HG03565 (cell line): ENCODE results near the gene ACSF2.
A peak's percentile ranks its signal among the peaks of the same experiment; 100 is the strongest.

ENCODE experiments used
- ATAC-seq: cut with Tn5 transposase; IDR thresholded peaks from one replicate; pipeline ENCODE4 v1.9.1; 2021; ENCODE audit warnings: mild to moderate bottlenecking, moderate library complexity; ENCODE audit not compliant: unreplicated experiment

The ACSF2 gene

DNA sequence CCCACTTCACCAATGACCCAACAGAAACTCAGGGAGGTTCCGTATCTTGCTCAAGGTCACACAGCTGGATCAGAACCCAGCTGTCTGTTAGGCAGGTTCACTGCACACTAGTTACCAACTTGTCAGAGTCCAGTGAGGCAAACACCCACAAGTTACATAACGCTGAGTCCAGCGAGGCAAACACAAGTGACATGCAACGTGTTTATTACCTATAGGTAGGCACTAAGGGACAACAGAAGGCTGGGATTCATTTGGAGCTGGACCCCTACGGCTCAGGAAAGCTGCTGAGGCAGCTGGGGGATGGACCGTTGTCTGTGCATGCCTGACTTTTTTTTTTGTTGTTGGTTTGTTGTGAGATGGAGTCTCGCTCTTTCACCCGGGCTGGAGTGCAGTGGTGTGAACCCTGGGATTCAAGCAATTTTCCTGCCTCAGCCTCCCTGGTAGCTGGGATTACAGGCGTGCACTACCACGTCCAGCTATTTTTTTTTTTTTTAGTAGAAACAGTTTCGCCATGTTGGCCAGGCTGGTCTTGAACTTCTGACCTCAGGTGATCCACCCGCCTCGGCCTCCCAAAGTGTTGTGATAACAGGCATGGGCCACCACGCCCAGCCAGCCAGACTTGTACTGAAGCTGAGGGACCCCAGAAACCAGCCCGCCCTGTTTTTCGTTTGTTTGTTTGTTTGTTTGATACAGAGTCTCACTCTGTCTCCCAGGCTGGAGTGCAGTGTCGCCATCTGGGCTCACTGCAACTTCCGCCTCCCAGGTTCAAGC is 50.7 kb downstream of the ACSF2 start:
- no peak for ATAC-seq

DNA sequence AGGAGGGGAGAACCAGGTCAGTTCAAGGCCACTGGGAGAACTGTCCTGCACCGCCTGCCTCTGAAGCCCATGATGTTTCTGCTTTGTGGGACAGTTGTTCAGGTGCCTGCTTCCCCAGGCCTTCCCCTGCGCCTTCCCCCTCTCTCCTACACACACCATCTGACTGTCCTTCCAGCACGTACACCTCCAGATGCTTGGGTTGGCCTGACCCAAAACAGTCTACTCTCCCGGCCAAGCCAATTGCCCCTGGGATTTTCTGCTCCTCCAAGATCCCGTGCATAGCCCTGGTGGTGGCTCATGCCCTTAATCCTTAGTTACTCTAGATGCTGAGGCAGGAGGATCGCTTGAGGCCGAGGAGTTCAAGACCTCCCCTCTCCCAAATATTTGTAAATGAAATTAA is 52.0 kb downstream of the ACSF2 start:
- no peak for ATAC-seq

DNA sequence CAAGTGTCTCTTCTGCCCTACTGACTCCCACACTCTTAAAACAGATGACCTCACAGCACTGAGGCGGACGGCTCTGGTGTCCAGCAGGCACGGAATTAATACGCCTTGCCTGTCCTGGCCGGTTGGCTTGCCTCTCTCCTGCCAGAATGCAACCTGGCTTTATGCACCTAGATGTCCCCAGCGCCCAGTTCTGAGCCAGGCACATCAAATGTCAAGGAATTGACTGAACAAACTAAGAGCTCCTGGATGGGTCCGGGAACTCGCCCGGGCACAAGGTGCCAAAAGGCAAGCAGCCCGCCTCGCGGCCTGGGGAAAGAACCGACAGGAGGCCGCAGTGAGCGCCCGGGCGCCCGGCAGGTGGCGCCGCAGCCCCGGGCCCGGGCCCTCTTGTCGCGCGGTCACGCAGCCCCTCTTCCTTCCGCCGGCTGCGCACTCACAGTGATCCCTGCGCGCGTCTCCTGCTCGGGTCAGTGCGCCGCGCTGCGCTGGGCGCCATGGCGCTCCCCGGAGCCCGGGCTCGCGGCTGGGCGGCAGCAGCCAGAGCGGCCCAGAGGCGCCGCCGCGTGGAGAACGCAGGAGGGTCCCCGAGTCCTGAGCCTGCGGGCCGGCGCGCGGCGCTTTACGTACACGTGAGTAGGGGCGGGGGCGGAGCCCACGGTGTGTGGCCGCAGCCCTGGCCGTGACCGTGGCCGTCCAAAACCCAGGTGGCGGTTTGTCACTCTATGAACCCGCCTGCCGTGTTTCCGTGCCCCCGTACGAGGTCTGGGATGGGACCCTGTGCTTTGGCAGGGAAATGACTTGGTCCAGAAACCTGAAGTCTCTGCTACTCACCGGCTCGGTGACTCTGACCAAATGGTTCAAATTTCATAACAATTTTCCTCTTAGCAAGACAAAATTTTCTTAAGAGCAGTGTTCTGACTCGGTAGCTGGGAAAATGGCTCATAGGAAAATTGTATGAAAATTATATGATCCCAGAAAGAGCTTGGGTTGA is 52.7 kb downstream of the ACSF2 start, which contains the start of gene RSAD1:
Gene RSAD1, plus strand, starts transcription at position 470 of the 991 bp plus-strand sequence. Its CDS starts 25 bp downstream, at position 495.
- peak; percentile 83 for ATAC-seq

DNA sequence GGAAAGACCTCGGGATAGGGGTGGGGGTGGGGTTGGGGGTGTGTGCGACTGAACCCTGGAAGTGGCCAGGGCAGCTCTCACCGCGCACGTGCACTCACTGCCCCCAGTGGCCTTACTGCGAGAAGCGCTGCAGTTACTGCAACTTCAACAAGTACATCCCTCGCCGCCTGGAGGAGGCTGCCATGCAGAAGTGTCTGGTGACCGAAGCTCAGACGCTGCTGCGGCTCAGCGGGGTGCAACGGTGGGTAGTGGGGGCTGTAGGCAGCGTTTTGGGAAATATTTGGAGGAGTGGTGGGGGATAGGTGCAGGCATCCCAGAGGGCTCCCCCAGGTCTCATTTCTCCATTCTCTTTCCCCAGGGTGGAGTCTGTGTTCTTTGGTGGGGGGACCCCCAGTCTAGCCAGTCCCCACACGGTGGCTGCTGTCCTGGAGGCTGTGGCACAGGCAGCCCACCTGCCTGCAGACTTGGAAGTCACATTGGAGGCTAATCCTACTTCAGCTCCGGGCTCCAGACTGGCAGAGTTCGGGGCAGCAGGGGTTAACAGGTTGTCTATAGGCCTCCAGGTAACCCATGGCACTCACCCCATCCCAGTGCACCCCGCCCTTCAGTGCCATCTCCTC is 53.6 kb downstream of the ACSF2 start:
- no peak for ATAC-seq

DNA sequence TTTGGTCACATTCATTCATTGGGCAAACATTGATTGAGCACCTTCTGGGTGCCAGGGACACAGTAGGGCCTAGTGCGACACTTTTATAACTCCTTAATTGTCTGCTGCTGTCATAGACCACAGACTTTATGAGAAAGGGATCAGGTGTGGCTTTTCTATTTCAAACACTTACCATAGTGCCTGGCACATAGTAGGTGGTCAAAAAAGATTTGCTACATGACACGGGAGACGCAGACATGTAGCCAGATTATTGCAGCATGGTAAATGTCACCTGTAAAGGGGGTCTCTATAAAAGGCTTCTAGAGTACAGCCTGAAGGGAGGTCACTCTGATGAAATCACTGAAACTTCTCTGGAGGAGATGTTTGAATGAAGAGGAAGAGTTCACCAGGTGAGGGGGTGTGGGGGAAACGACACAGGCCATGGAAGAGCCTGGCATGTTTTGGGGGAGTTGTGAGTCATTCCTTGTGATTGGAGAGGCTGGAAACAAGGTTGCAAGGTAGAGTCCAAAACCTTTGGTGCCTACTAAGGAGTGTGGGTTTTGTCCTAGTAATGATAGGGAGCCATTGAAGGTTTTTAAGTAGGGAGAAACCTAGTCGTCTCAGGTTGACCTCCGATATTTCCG is 54.2 kb downstream of the ACSF2 start:
- no peak for ATAC-seq

DNA sequence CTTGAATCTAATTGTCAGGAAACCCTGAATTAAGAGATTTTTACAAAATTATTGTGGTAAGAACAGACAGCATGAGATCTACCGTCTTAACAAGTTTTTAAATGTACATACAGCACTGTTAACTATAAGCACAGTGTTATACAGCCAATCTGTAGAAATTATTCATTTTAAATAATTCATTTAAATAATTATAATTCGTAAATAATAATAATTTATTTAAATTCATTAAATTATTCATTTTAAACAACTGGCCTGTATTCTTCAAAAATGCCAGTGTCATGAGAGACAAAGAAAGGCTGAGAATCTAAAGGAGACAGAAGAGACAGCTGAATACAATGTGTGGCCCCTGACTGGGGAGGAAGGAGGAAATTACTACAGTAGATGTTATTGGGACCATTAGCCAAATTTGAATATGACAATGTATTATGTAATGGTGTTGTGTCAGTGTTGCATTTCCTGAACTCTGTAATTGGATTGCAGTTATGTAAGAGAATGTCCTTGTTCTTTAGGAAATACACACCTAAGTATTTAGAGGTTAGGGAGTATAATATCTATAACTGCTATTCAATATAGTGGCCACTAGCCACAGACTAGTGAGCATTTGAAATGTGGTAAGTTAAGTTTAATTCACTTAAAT is 55.0 kb downstream of the ACSF2 start:
- ATAC-seq: no peak

DNA sequence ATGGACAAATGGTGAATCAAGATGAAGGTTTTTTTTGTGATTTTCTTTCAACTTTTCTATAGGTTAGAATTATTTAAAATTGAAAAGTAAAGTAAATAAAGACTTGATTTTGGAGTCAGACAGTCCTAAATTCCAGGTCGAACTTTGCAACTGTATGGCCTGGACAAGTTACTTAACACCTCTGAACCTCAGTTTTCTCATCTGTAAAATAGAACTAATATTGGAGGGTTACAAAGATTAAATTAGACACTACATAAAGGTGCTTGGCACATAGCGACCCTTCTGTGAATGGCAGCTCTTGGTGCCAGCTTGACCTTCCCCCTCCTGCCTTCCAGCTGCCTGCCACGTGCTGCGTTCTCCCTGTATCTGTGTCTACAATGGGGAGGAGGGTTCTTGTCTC is 55.6 kb downstream of the ACSF2 start:
- ATAC-seq: no peak

DNA sequence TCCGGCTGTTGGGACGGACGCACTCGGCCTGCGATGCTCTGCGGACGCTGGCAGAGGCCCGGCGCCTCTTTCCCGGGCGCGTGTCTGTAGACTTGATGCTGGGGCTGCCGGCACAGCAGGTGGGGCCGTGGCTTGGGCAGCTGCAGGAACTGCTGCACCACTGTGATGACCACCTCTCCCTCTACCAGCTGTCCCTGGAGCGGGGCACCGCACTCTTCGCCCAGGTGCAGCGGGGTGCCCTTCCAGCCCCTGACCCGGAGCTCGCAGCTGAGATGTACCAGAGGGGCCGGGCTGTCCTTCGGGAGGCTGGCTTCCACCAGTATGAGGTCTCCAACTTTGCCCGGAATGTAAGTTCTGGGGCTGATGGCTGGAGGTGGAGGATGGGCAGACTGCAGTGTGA is 56.1 kb downstream of the ACSF2 start:
- no peak for ATAC-seq

DNA sequence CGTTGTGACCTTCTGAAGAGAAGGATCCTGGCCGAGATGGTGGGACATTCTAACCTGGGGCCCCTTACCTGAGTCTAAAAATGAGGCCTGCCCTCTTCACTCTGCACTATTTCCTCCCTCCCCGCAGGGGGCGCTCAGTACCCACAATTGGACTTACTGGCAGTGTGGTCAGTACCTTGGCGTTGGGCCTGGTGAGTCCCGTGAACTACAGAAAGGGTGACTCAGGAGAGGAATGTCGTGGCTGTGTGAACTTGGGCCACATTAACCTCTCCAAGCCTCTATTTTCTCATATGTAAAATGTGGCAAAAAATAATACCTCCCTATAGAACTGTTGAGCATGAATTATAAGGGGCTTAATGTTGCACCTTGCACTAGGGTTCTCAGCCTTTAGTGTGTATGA is 56.5 kb downstream of the ACSF2 start:
- no peak for ATAC-seq

DNA sequence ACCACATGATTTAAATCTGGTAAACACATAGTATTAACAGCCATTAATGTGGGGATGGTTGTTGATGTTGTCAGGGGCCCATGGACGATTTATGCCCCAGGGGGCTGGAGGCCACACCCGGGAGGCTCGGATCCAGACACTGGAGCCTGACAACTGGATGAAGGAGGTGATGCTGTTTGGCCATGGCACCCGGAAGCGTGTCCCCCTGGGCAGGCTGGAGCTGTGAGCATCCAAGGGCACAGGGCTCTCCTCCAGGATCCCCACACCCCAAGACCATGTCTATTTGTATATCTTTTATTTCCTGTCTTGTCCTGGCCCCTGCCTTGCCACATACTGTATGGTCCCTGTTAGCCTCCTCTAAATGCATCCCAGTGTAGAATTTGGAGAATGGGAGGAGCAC is 57.2 kb downstream of the ACSF2 start:
- no peak for ATAC-seq

DNA sequence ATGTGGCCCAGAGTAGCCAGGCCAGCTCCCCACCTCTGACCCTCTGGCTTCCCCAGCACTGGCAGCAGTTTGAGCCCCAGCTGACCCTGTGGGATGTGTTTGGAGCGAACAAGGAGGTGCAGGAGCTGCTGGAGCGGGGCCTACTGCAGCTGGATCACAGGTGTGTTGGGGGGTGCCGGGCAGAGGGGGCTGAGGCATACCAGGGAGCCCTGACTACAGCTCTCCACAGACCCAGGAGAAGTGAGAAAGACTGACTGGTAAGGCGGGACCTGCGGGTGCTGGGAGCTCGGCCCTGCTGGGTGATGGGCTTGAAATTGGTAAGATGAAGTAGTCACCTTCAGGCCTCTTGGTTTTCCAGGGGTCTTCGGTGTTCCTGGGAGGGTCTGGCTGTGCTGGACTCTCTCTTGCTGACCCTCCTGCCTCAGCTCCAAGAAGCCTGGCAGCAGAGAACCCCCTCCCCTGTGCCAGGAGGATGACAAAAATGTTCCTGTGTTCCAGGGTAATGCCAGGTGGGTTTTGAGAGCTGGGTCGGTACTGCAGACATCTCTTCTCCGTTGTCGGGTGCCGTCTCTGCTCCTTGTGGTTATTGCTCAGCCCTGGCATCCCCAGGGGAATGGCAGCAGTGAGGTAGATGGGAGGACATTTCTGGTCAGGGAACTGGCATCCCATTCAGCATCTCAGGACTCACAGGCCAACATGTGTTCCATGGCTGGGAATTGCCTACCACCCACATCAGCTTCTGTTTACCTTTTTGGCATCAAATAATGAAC is 58.6 kb downstream of the ACSF2 start:
- ATAC-seq: no peak

DNA sequence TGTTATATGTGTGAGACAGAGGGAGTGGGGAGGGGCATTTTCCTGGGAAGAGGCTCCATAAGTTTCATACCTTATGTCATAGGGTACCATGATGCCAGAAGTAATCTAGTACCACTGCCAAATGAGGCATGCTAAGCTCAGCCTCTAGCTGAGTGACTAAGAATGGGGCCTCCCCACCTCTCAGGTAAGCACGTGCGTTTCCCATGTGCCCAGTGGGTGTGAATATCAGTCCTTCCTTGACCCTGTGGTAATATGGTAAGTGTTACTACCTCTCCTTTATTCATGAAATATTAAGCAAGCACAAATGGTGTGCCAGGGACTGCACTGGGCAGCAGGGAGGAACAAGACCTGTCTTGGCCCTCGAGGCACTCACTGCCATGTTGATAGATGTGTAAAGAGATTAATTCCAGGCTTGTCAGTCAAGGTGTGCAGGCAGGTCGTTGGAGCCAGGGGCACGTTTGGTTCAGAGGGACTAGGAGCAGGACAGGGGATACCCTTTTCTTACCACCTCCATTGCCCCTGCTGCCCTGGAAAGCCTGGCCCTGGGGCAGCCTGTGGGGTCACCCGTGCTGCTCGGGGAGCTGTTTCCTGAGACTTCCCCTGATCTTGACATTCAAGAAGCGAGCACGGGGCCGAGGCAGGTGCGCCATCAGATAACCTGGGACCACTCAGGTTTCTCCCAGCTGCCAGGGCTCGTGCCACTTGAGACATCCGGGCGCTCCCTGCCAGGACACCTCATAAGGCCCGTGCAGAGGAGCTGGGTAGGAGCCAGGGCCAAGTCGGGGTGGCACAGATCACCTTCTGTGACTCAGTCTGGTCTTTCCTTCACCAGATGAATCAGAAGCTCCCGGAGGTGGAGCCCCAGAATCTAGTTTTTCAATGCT is 61.4 kb downstream of the ACSF2 start:
- ATAC-seq: no peak

DNA sequence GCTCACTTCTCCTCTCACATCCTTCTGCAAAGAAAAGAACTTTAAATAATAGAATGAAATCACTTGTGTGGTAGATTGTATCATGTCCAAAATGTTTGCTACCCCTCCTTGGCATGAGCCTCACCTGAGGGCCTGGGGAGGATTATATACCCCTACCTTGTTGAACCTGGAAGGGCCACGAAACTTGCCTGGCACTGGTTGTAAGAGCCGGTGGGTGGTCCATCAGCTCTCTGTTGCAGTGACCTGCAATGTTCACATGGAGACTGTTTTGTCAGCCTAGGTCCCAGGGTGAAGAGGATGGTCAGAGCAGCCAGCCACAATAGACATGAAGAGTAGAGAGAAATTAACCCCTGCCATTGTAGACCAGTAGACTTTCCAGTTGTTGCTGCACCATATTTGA is 62.9 kb downstream of the ACSF2 start:
- ATAC-seq: no peak

DNA sequence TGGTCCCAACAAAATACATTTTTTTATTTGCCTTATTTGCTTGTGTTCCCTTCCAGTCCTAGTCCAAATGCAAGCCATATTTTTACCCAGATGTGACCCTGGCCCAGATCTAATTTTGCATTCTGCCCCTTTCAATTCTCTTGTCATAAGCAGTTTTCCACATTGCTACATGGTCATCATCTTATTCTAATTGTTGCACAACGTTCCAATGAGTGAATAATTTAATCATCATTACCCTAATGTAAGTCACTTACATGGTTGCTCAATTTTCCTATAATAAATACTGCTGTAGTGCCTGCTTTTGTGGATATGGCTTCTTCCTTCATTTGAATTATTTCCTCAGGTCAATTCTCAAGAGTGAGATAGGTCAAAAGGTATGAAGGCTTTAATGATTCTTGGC is 65.5 kb downstream of the ACSF2 start:
- no peak for ATAC-seq

DNA sequence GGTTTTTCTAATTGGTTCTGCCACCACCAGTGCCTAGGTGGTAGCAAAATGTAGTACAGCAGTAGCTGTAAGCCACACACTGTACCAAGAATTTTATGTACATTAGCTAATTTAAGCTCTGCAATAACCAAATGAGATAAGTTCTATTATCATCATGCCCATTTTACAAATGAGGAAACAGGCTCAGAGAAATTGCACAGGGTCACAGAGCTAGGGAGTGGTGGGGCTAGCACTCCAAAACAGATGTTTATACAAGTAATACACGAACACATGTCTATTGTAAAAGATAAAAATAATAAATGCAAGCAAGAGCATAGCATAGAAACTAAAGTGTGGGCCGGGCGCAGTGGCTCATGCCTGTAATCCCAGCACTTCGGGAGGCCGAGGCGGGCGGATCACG is 66.2 kb downstream of the ACSF2 start:
- no peak for ATAC-seq

DNA sequence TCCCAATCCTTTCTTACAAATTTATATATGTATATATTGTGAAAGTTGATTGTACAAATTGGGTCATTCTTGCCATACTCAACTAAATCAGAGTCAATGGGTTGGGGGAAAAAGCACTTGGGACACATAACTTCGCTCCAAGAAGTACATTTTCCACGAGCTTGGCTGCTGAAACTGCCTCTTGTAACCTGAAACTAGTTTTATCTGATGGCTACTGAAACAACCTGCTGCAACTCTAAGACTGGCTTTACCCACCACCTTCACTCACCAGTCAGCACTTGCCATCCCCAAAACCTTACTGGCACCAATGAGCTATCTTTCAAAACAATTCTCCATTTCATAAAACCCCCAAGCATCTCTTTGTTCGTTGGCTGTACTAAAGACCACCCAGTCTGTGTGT is 67.7 kb downstream of the ACSF2 start:
- ATAC-seq: no peak

DNA sequence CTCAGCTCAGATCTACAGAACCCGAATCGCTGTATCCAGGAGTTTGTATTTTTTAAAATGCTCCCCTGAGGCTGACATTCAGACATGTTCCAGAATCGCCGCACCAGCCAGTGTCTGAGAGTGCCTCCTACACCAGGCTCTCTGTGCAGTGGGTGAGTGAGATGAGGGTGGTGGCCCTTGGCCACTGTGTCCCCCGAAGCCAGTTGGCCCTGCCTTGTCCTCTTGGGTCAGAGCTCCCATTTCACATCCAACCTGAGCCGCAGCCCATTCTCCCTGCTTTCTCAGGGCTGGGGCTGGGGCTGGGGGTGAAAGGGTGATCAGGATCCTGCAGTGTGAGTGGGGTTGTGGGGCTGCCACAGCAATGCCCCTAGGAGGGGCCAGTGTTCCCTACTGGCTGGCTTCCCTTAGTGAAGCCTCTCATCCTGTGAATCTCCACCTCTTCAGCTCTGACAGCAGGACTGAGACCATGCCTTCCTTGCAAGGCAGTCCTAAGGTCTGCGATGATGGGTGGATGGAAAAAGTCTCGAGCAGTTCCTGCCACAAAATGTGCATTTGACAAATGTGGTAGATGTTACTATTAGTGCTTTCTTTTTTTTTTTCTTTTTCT is 69.3 kb downstream of the ACSF2 start:
- no peak for ATAC-seq

DNA sequence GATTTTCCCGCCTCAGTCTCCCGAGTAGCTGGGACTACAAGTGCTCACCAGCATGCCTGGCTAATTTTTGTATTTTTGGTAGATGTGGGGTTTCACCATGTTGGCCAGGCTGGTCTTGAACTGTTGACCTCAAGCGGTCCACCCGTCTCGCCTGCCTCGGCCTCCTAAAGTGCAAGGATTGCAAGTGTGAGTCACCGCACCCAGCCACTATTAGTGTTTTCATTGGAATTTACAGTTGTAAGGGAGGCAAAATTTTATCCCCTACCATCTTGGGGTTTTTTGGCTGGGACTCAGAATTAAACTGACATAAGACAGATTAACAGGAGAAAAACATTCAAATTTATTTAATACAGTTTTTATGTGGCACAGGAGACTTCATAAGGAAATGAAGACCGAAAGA is 69.9 kb downstream of the ACSF2 start:
- no peak for ATAC-seq
